CD4-positive, alpha-beta T cell treated with Interferon gamma for 1 hour (primary cell): ENCODE results near the gene ZNF853.
"Not testable (repeated sequence)": the region's sequence is repeated elsewhere in the genome, so short reads cannot be mapped to it uniquely, and the experiment has no call there.

ENCODE experiments used
- DNase-seq: peaks from one replicate; pipeline ENCODE4 v3.0.0-alpha.2; 2020

ZNF853 gene

GRCh38 chr7:6653071-6654003 is 37.9 kb downstream of the ZNF853 start:
- no peak for DNase-seq

GRCh38 chr7:6654113-6654841 is 38.9 kb downstream of the ZNF853 start:
- DNase-seq: no peak

GRCh38 chr7:6654842-6655610 is 39.6 kb downstream of the ZNF853 start:
- no peak for DNase-seq

GRCh38 chr7:6655636-6656385 is 40.4 kb downstream of the ZNF853 start:
- DNase-seq: no peak

GRCh38 chr7:6656413-6656812 is 41.0 kb downstream of the ZNF853 start:
- no peak for DNase-seq

GRCh38 chr7:6658618-6659345 is 43.4 kb downstream of the ZNF853 start:
- DNase-seq: no peak

- DNase-seq: not testable (repeated sequence)
These were observed 55.4 kb downstream of the ZNF853 start for GRCh38 chr7:6670851-6671250.
